ENCODE data around the gene ITIH5. TPM values are rescaled to one million over a fixed set of nuclear protein-coding genes. Genes with fewer than 3 reads are reported as not detected.

The ITIH5 gene
- total and polyA plus RNA-seq, 2 of the 13 experiments (the other 11 are each of a cell fraction or from before 2014, with no cell fraction given), result 4.7 to 8.9 TPM

DNA sequence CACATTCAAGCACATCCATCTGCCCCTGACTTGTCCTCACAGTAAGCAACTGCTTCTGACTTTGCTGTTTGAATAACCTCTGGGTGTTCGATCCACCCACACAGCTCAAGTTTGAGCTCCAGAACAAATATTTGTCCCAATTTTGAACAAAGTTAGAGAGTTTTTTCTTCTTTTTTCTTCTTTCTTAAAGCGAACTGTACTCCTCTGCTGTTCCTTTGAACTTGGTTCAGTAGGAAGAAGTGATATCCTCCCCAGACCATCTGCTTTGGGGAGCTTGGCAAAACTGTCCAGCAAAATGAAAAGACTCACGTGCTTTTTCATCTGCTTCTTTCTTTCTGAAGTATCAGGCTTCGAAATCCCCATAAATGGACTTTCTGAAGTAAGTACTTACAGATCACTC lies 36.4 kb upstream of the ITIH5 start, which contains the start of gene ITIH2 (continued):
- TF ChIP-seq, protein P1, sequence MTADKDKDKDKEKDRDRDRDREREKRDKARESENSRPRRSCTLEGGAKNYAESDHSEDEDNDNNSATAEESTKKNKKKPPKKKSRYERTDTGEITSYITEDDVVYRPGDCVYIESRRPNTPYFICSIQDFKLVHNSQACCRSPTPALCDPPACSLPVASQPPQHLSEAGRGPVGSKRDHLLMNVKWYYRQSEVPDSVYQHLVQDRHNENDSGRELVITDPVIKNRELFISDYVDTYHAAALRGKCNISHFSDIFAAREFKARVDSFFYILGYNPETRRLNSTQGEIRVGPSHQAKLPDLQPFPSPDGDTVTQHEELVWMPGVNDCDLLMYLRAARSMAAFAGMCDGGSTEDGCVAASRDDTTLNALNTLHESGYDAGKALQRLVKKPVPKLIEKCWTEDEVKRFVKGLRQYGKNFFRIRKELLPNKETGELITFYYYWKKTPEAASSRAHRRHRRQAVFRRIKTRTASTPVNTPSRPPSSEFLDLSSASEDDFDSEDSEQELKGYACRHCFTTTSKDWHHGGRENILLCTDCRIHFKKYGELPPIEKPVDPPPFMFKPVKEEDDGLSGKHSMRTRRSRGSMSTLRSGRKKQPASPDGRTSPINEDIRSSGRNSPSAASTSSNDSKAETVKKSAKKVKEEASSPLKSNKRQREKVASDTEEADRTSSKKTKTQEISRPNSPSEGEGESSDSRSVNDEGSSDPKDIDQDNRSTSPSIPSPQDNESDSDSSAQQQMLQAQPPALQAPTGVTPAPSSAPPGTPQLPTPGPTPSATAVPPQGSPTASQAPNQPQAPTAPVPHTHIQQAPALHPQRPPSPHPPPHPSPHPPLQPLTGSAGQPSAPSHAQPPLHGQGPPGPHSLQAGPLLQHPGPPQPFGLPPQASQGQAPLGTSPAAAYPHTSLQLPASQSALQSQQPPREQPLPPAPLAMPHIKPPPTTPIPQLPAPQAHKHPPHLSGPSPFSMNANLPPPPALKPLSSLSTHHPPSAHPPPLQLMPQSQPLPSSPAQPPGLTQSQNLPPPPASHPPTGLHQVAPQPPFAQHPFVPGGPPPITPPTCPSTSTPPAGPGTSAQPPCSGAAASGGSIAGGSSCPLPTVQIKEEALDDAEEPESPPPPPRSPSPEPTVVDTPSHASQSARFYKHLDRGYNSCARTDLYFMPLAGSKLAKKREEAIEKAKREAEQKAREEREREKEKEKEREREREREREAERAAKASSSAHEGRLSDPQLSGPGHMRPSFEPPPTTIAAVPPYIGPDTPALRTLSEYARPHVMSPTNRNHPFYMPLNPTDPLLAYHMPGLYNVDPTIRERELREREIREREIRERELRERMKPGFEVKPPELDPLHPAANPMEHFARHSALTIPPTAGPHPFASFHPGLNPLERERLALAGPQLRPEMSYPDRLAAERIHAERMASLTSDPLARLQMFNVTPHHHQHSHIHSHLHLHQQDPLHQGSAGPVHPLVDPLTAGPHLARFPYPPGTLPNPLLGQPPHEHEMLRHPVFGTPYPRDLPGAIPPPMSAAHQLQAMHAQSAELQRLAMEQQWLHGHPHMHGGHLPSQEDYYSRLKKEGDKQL (CRISPR knock-in tag; IDR thresholded peaks at IDR 0.05; ENCODE audit: low read depth), result peak; percentile 50; the same call in 1 of the 2 replicates
- TF ChIP-seq SOX5 (CRISPR knock-in tag; IDR thresholded peaks at IDR 0.05; ENCODE audit: borderline replicate concordance) (peak; percentile 81), ONECUT2 (CRISPR knock-in tag; IDR thresholded peaks at IDR 0.05) (peak; percentile 85), NR3C1 (CRISPR knock-in tag; IDR thresholded peaks at IDR 0.05) (no peak), SIX4 (CRISPR knock-in tag; IDR thresholded peaks at IDR 0.05) (peak; percentile 59; the same call in 1 of the 2 replicates), FOXO1 (CRISPR knock-in tag; IDR thresholded peaks at IDR 0.05) (0 out of 2 replicates have a peak, but pooled peaks have one; percentile 35), HDAC1 (CRISPR knock-in tag; IDR thresholded peaks at IDR 0.05) (peak; percentile 43; the same call in 1 of the 2 replicates), KLF16 (CRISPR knock-in tag; IDR thresholded peaks at IDR 0.05) (no peak), EP300 (IDR thresholded peaks at IDR 0.05; ENCODE audit: low read depth in 2 of 2, low read length in 2 of 2) (peak in 1 of 2 experiments; percentile 95; a peak in 2 of 4 replicates), EP300 (CRISPR knock-in tag; IDR thresholded peaks at IDR 0.05; ENCODE audit: borderline replicate concordance) (peak; percentile 32; the same call in 1 of the 2 replicates), ZNF781 (CRISPR knock-in tag; IDR thresholded peaks at IDR 0.05; ENCODE audit: borderline replicate concordance, not compliant biosample characterization) (no peak), GTF3A (CRISPR knock-in tag; conservative IDR thresholded peaks at IDR 0.05) (no peak), TMF1 (CRISPR knock-in tag; IDR thresholded peaks at IDR 0.05; ENCODE audit: low read depth) (0 out of 2 replicates have a peak, but pooled peaks have one; percentile 32), NFKB2 (CRISPR knock-in tag; IDR thresholded peaks at IDR 0.05; ENCODE audit: borderline replicate concordance) (no peak), ZNF510 (CRISPR knock-in tag; IDR thresholded peaks at IDR 0.05; ENCODE audit: low read depth) (no peak), SP140L (CRISPR knock-in tag; IDR thresholded peaks at IDR 0.05; ENCODE audit: borderline replicate concordance) (0 out of 2 replicates have a peak, but pooled peaks have one; percentile 40), POLR2G (IDR thresholded peaks at IDR 0.05; ENCODE audit: low read depth, low read length) (peak; percentile 86), ZSCAN9 (CRISPR knock-in tag; IDR thresholded peaks at IDR 0.05; ENCODE audit: borderline replicate concordance) (peak; percentile 23; the same call in 1 of the 2 replicates), SAP130 (CRISPR knock-in tag; IDR thresholded peaks at IDR 0.05; ENCODE audit: low read depth) (peak; percentile 64), SOX6 (IDR thresholded peaks at IDR 0.05) (no peak), SOX6 (CRISPR knock-in tag; IDR thresholded peaks at IDR 0.05) (peak; percentile 94)
- TF ChIP-seq, protein P2, sequence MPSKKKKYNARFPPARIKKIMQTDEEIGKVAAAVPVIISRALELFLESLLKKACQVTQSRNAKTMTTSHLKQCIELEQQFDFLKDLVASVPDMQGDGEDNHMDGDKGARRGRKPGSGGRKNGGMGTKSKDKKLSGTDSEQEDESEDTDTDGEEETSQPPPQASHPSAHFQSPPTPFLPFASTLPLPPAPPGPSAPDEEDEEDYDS (CRISPR knock-in tag; IDR thresholded peaks at IDR 0.05), result peak; percentile 72
- TF ChIP-seq, protein P3, sequence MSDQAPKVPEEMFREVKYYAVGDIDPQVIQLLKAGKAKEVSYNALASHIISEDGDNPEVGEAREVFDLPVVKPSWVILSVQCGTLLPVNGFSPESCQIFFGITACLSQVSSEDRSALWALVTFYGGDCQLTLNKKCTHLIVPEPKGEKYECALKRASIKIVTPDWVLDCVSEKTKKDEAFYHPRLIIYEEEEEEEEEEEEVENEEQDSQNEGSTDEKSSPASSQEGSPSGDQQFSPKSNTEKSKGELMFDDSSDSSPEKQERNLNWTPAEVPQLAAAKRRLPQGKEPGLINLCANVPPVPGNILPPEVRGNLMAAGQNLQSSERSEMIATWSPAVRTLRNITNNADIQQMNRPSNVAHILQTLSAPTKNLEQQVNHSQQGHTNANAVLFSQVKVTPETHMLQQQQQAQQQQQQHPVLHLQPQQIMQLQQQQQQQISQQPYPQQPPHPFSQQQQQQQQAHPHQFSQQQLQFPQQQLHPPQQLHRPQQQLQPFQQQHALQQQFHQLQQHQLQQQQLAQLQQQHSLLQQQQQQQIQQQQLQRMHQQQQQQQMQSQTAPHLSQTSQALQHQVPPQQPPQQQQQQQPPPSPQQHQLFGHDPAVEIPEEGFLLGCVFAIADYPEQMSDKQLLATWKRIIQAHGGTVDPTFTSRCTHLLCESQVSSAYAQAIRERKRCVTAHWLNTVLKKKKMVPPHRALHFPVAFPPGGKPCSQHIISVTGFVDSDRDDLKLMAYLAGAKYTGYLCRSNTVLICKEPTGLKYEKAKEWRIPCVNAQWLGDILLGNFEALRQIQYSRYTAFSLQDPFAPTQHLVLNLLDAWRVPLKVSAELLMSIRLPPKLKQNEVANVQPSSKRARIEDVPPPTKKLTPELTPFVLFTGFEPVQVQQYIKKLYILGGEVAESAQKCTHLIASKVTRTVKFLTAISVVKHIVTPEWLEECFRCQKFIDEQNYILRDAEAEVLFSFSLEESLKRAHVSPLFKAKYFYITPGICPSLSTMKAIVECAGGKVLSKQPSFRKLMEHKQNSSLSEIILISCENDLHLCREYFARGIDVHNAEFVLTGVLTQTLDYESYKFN (CRISPR knock-in tag; conservative IDR thresholded peaks at IDR 0.05), result peak; percentile 89
